OCI-M2 (cell line): ENCODE measurements around the gene BFSP1.

Experiments
- DNase-seq: peaks from one replicate; lab custom pipeline; 2025; ENCODE audit not compliant: unreplicated experiment; lab: John Stamatoyannopoulos, UW

The BFSP1 gene

GRCh38 chr20:17499041-17499440 lies 32.1 kb downstream of the BFSP1 start:
- DNase-seq, result no peak

GRCh38 chr20:17498641-17499040 lies 32.5 kb downstream of the BFSP1 start:
- DNase-seq, result no peak

DNA sequence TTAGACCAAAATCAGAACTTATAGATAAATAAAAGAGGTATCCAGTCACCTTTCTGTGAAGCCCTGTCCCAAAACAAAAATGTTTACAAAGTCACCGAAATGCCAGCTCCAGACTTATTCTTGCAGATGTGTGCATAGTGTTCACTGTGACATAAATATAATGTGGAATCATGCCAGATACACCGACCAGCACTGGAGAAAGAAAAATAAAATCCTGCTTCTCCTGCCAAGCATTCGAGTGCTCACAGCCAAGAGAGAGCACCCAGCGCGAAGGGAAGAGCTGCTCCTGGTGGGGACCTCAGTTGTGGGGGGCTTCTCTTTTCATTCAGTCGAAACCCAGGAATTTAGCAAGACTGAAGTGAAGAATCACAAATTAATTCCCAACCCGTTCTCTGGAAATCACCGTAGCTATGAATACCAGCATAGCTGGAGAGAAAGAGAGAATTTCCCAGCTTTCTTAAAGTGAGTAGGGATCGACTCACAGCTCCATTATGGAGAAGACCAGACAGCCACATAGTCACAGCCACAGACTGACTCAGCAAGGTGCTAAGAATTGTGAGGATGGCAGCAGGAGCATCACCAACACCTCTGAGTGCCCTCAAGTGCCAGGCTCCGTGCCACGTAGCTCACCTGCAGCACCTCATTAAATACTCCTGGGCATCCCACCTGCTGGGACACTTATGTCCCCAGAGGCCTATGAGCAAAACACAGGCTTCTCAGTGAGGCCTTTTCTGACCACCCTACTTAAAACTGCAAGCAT lies 33.2 kb downstream of the BFSP1 start:
- no peak for DNase-seq

- no peak for DNase-seq
Measured at GRCh38 chr20:17495826-17496225, 35.4 kb downstream of the BFSP1 start.

DNA sequence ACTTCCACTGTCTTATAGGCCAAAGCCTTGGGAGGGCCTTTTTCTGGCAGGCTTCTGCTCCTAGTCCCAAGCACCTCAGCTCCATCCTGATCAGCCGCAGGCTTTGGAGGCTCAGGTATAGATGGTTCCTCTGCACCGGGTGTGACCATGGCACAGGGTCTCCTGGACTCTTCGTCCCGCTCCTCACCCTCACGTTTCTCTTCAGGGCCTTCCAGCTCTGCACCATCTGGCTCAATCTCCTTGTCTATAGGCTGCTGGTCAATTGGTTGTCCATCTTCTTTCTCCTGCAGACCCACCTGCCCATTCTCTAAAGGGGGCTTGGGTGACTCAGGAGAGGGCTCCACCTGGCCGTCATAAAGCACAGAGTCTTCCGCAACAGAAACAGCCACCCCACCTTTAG lies 37.0 kb downstream of the BFSP1 start:
- DNase-seq, result no peak

DNA sequence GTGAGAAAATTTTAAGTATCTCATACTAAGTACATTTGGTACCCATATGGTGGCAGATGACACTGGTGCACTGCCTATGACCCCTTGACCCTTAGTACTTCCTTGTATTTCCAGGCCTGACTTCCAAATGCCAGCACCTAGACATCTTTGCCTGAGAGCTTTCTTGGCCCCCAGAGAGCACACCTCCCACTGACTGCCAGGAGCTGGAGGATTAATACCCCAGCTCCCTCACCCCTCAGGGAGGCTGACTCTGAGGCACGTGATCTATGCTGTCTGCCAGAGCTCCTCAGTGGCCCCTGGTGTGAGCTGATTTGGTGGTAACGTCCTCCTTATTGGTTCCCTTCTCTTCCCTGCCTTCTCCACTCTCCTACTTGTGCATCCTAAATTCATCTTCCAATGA lies 38.0 kb downstream of the BFSP1 start:
- DNase-seq, result no peak

DNA sequence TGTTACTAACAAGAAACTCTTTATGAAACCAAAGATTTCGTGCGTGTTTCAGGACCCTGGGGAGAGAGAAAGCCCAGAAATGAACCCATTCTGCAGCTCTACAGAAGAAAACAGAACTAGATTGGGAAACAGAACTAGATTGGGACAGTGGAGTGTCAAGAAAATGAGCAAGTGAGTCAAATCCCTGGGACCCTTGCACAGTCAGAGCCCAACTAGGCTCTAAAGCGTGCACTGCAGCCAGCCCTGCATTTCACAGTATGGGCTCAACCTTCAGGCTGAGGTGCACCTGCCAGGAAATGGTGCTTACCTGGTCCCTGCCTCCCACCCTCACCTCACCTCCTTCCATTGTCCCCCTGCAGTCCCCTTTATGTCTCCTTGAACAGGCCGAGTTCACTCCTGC lies 39.7 kb downstream of the BFSP1 start:
- DNase-seq, result no peak

DNA sequence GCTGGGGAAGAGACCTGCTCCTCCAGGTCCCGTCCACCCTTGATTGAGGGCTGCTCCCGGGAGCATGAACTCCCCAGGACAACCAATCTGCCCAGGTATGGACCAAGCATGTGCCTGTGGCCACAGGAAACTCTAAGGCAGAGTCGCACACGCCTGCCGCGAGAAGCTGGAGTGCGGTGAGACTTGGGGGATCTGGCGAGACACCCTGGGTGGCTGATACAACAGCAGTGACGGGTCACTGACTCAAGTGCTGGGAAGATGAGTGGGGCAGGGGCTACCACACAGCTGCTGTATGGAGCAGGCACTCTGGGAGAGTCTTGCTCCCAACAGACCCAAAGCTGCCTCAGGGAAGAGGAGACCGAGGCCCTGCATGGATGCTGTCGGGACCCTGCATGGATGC lies 40.1 kb downstream of the BFSP1 start:
- DNase-seq, result no peak

- no peak for DNase-seq
Measured at GRCh38 chr20:17490501-17490900, 40.7 kb downstream of the BFSP1 start.

GRCh38 chr20:17488916-17489600 lies 42.1 kb downstream of the BFSP1 start:
- DNase-seq, result no peak

GRCh38 chr20:17485017-17485416 lies 46.2 kb downstream of the BFSP1 start:
- no peak for DNase-seq

DNA sequence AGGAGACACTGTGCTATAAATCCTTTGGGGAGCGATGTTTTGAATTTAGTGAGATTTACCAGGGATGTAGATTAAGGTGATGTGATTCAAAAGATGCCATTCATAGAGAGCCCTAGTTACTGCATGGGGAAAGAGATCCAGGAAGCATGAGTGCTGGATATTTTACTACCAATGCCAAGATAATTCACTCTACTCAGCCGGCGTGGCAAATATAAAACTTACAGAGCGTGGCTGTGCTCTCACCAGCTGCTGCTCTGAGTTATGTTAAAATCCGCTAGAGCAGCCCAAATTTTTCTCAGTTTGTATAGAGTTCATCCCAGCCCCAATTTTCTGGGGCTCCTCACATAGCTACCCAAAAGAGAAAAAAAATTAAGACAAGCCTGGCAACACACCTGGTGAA lies 48.6 kb downstream of the BFSP1 start:
- DNase-seq, result no peak

DNA sequence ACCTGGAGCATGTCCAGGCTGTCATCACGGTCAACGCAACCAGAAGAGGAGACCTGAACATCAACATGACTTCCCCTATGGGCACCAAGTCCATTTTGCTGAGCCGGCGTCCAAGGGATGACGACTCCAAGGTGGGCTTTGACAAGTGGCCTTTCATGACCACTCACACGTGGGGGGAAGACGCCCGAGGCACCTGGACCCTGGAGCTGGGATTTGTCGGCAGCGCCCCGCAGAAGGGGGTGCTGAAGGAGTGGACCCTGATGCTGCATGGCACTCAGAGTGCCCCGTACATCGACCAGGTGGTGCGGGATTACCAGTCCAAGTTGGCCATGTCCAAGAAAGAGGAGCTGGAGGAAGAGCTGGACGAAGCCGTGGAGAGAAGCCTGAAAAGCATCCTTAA lies 49.5 kb downstream of the BFSP1 start:
- no peak for DNase-seq

- DNase-seq, result no peak
Measured at GRCh38 chr20:17480696-17481095, 50.5 kb downstream of the BFSP1 start.

- DNase-seq, result no peak
Measured at GRCh38 chr20:17479063-17479657, 52.0 kb downstream of the BFSP1 start.

DNA sequence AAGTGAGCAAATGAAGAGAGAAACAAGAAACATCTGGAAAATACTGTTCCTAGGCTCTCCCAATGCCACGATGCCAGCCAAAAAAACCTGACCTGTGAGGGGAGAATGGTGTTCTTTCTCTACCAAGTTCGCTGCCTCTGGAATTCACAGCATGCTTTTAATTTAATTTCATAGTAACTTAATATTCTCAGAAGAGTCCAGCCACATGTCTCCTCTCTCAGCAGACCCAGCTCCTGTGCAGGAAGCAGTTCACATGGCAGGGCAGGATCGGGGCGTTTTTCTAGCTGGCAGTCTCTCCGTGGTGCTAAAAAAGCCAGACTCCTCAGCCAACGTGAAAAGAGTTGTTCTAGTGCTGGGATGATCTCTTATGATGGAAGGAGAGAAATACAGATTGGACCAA lies 57.5 kb downstream of the BFSP1 start:
- DNase-seq, result no peak

DNA sequence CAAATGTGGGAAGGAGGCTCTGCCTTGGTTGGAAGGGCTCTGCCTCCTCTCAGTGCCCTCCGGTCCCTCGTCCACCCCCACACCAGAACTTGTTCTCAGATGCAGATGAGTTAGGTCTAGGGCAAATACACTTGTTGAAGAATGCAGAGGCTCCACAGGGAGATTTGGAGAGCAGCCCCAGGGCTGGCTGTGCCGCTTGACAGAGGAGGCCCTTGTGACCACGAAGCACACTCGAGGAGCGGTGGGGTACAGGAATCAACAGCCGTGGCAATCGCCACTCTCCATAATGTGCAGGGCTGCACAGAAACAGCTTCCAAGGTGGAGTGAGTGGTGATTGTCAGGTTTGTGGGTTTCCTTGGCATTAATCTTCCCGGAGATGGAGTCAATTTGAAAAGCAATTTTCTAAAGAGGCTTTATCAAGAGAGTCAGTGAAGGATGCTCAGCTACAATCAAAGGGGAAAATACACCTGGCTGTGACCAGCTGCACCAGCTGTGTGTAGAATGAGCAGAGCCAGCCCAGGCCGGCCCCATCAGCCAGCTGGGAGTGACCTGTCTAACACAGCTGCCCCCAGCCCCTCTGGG lies 59.5 kb downstream of the BFSP1 start:
- DNase-seq, result no peak

DNA sequence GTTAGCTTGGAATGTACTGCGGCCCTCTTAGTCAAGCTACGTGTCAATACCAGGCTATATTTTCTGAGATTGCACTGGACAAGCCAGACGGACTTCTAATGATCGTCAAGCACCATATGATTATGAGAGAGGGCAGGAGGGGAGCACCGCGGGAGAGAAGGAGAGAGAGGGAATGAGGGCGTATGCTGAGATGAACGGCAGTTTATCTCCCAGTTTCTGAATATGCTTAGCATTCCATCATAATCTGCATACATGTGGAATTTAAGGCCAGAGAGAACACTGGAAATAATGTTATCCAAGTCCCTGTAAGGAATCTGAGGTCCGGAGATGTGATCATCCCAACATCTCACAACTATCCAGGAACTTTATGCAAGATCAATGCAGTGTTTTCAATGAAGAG lies 60.2 kb downstream of the BFSP1 start:
- no peak for DNase-seq

DNA sequence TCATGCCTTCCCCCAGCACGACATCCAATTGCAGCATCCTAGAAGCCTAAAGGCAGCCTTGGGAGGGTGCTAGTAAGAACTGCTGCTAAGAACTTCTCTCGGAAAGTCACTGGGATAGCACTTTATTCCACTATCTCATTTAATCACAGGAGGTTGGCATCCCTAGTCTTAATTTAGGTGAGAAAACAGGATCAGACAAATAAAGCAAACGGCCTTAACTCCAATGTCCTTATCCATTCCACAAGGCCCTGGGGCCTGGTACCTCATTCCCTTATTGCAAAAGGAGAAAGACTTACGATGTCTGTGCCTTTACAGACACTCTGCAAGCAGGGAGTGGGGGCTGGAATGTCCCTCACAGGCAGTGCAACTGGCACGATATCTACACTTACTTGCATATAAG lies 60.7 kb downstream of the BFSP1 start:
- DNase-seq, result no peak

GRCh38 chr20:17469246-17470030 lies 61.7 kb downstream of the BFSP1 start:
- no peak for DNase-seq
